KOPT-K1 (cell line): ENCODE measurements around the gene FAM118B.
"Not testable (repeated sequence)": the region's sequence is repeated elsewhere in the genome, so short reads cannot be mapped to it uniquely, and the experiment has no call there.

Experiments used
- H3K27ac ChIP-seq: fragments of 200-600 bp; sonication (generic); 2 replicates; pipeline ENCODE4 v1.5.1; 2016; ENCODE audit warnings: antibody characterized with exemption, mild to moderate bottlenecking, low read depth, low read length; ENCODE audit not compliant: poor library complexity, severe bottlenecking
- H3K36me3 ChIP-seq: fragments of 200-600 bp; sonication (generic); 2 replicates; pipeline ENCODE4 v1.5.1; 2017; ENCODE audit warnings: antibody characterized with exemption, mild to moderate bottlenecking, low read length, moderate library complexity; ENCODE audit not compliant: insufficient read depth
- H3K9me3 ChIP-seq: fragments of 200-600 bp; sonication (generic); 2 replicates; pipeline ENCODE4 v1.5.1; 2017; ENCODE audit warnings: antibody characterized with exemption, low read length, mild to moderate bottlenecking; ENCODE audit not compliant: insufficient read depth, poor library complexity, severe bottlenecking

The FAM118B gene

GRCh38 chr11:126224647-126225294, 13.2 kb downstream of the FAM118B start:
- Histone ChIP-seq H3K9me3 (peaks cover 15% of the 10 kb centered on the region), H3K36me3 (no peaks in the 10 kb centered on the region; the same call in 1 of the 2 replicates), H3K27ac (no peak overlapping the region)

- Histone ChIP-seq H3K27ac (no peak overlapping the region), H3K36me3 (no peaks in the 10 kb centered on the region; the same call in 1 of the 2 replicates), H3K9me3 (peaks cover 15% of the 10 kb centered on the region)
These were observed 13.7 kb downstream of the FAM118B start for GRCh38 chr11:126225295-126225665.

- peaks cover 15% of the 10 kb centered on the region for H3K9me3 ChIP-seq
- no peak overlapping the region for H3K27ac ChIP-seq
- H3K36me3 ChIP-seq, result no peaks in the 10 kb centered on the region; the same call in none of the 2 replicates
These were observed 14.9 kb downstream of the FAM118B start for GRCh38 chr11:126226334-126227084.

- Histone ChIP-seq H3K36me3 (peaks cover 3% of the 10 kb centered on the region), H3K27ac (no peak overlapping the region), H3K9me3 (peaks cover 14% of the 10 kb centered on the region)
These were observed 18.4 kb downstream of the FAM118B start for GRCh38 chr11:126229858-126230540.

GRCh38 chr11:126231725-126232459, 20.3 kb downstream of the FAM118B start:
- no peak overlapping the region for H3K27ac ChIP-seq
- H3K9me3 ChIP-seq, result no peaks in the 10 kb centered on the region
- H3K36me3 ChIP-seq, result peaks cover 16% of the 10 kb centered on the region

- no peak overlapping the region for H3K27ac ChIP-seq
- no peaks in the 10 kb centered on the region for H3K9me3 ChIP-seq
- H3K36me3 ChIP-seq, result peaks cover 16% of the 10 kb centered on the region
These were observed 21.1 kb downstream of the FAM118B start for GRCh38 chr11:126232683-126233082.

- no peaks in the 10 kb centered on the region for H3K9me3 ChIP-seq
- H3K36me3 ChIP-seq, result peaks cover 22% of the 10 kb centered on the region
- no peak overlapping the region for H3K27ac ChIP-seq
These were observed 21.8 kb downstream of the FAM118B start for GRCh38 chr11:126233391-126233790.

- Histone ChIP-seq H3K36me3 (peaks cover 72% of the 10 kb centered on the region), H3K9me3 (no peaks in the 10 kb centered on the region), H3K27ac (no peak overlapping the region)
These were observed 35.1 kb downstream of the FAM118B start for GRCh38 chr11:126246636-126247035.

- H3K36me3 ChIP-seq, result peaks cover 86% of the 10 kb centered on the region
- H3K27ac ChIP-seq, result no peak overlapping the region
- H3K9me3 ChIP-seq, result no peaks in the 10 kb centered on the region
These were observed 41.7 kb downstream of the FAM118B start for GRCh38 chr11:126253265-126253664.

GRCh38 chr11:126254819-126255218, 43.2 kb downstream of the FAM118B start:
- Histone ChIP-seq H3K9me3 (no peaks in the 10 kb centered on the region), H3K36me3 (peaks cover 87% of the 10 kb centered on the region), H3K27ac (no peak overlapping the region)

GRCh38 chr11:126255507-126255906, 43.9 kb downstream of the FAM118B start:
- H3K36me3 ChIP-seq, result peaks cover 89% of the 10 kb centered on the region
- not testable (repeated sequence) for H3K9me3 ChIP-seq, H3K27ac ChIP-seq

GRCh38 chr11:126256216-126256615, 44.6 kb downstream of the FAM118B start:
- Histone ChIP-seq H3K27ac (no peak overlapping the region), H3K36me3 (peaks cover 89% of the 10 kb centered on the region), H3K9me3 (no peaks in the 10 kb centered on the region)

- Histone ChIP-seq H3K36me3 (peaks cover 89% of the 10 kb centered on the region), H3K9me3 (no peaks in the 10 kb centered on the region), H3K27ac (no peak overlapping the region)
These were observed 45.6 kb downstream of the FAM118B start for GRCh38 chr11:126257144-126257543.

- no peaks in the 10 kb centered on the region for H3K9me3 ChIP-seq
- H3K27ac ChIP-seq, result no peak overlapping the region
- peaks cover 89% of the 10 kb centered on the region for H3K36me3 ChIP-seq
These were observed 46.2 kb downstream of the FAM118B start for GRCh38 chr11:126257764-126258163.

- Histone ChIP-seq H3K27ac (no peak overlapping the region), H3K36me3 (peaks cover 92% of the 10 kb centered on the region), H3K9me3 (no peaks in the 10 kb centered on the region)
These were observed 50.6 kb downstream of the FAM118B start for GRCh38 chr11:126262216-126262615.
